ENCODE data around the gene SESN1. TPM values are rescaled to one million over a fixed set of nuclear protein-coding genes. Genes with fewer than 3 reads are reported as not detected.
"Not testable (repeated sequence)": the region's sequence is repeated elsewhere in the genome, so short reads cannot be mapped to it uniquely, and the experiment has no call there.

Gene SESN1
- total RNA-seq, 1 donor from 2014 or later, result 49.0 TPM

DNA sequence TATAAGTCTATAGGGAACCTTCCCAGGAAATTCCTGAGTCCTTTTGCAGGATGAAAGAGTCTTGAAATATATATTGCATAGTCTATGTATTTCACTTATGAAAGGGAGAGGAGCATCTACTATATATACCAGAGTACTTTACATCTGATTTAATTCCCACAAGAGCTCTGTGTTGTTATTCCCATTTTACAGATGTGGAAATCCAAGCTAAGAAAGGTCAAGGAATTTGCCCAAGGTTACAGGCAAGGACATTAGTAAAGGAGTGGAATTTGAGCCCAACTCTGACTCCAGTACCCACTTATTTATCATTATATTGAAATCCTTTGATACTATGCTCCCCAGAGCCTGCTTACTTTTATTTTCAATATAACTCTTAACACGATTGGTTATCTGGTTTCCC is 2.6 kb downstream of the SESN1 start:
- no peaks in the 10 kb centered on the region for H3K9me3 ChIP-seq
- H3K27ac ChIP-seq, result no peak overlapping the region
- H3K4me1 ChIP-seq, result peaks cover 2 to 16% of the 10 kb centered on the region in 2 donors
- H3K27me3 ChIP-seq, result no peaks in the 10 kb centered on the region
- TF ChIP-seq, protein P1, sequence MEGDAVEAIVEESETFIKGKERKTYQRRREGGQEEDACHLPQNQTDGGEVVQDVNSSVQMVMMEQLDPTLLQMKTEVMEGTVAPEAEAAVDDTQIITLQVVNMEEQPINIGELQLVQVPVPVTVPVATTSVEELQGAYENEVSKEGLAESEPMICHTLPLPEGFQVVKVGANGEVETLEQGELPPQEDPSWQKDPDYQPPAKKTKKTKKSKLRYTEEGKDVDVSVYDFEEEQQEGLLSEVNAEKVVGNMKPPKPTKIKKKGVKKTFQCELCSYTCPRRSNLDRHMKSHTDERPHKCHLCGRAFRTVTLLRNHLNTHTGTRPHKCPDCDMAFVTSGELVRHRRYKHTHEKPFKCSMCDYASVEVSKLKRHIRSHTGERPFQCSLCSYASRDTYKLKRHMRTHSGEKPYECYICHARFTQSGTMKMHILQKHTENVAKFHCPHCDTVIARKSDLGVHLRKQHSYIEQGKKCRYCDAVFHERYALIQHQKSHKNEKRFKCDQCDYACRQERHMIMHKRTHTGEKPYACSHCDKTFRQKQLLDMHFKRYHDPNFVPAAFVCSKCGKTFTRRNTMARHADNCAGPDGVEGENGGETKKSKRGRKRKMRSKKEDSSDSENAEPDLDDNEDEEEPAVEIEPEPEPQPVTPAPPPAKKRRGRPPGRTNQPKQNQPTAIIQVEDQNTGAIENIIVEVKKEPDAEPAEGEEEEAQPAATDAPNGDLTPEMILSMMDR (IDR thresholded peaks at IDR 0.05), result no peak
- H3K36me3 ChIP-seq, result no peaks in the 10 kb centered on the region
- H3K4me3 ChIP-seq, result peak overlapping the region; percentile 64 to 69
- intact Hi-C loops (cut with DNase I), result loop anchor here (10.0 kb wide), 4 partner anchors 213 to 1723 kb away; partner anchors contain the start of genes CDK19, SEC63 and SNX3
- no peak for DNase-seq (ENCODE audit: low spot score in 2 of 2)

DNA sequence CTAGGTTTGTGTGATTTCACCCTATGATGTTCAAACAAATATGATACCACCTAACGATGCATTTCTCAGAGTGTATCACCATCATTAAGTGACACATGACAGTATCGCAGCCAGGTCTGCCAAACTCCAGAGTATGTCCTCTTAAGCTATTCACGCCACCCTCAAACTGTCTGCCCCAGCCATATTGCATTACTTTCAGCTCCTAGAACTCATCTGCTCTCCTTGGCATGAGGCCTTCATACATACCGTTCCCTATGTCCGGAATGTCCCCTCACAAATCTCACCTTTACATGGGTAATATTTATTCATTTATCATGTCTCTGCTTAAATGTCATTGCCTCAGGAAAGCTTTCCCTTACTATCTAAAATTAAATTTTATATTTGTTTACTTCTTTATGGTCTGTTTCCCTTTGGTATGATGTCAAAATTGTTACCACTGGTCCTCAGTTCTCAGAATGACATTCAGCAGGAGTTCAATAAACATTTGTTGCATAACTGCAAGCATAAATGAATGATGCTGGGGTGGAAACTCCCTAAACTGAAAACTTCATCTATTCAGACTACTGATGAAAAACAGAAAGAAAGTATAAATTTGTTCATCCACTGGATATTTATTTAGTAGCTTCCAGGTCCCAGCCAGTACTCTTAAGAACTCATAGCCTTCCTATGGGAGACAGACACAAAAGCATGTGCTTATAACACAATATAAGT is 3.2 kb downstream of the SESN1 start:
- H3K4me3 ChIP-seq, result peak overlapping the region; percentile 64 to 69
- no peak for DNase-seq (ENCODE audit: low spot score in 2 of 2)
- no peaks in the 10 kb centered on the region for H3K9me3 ChIP-seq
- TF ChIP-seq, protein P1 (IDR thresholded peaks at IDR 0.05), result no peak
- H3K4me1 ChIP-seq, result peaks cover 2 to 11% of the 10 kb centered on the region in 2 donors
- intact Hi-C loops (cut with DNase I), result loop anchor here (10.0 kb wide), 4 partner anchors 213 to 1723 kb away; partner anchors contain the start of genes CDK19, SEC63 and SNX3
- H3K27me3 ChIP-seq, result no peaks in the 10 kb centered on the region
- no peaks in the 10 kb centered on the region for H3K36me3 ChIP-seq
- no peak overlapping the region for H3K27ac ChIP-seq

DNA sequence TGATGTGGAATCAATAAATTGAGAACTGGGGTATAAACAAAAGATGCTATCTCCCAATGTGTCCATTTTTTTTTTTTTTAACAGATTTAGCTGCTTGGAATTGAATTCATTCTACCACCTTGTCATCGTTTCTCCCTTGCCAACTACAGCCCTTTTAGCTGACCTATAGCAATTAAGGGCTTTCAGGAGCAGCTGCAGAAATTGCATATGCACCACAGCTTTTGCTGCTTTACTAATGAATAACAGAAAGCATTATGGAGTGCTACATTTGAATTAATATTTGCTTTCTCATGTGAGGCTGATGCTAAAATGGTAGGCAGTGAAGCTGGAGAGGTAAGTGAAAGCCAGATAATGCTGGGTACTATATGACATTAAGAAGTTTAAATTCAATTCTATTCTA is 5.7 kb downstream of the SESN1 start:
- Histone ChIP-seq H3K9me3 (no peaks in the 10 kb centered on the region), H3K27me3 (no peaks in the 10 kb centered on the region), H3K27ac (no peak overlapping the region), H3K4me1 (peaks cover 2 to 11% of the 10 kb centered on the region in 2 donors), H3K36me3 (no peaks in the 10 kb centered on the region), H3K4me3 (no peak overlapping the region)
- intact Hi-C loops (cut with DNase I), result no loop called here
- no peak for DNase-seq (ENCODE audit: low spot score in 2 of 2)
- TF ChIP-seq, protein P1 (IDR thresholded peaks at IDR 0.05), result no peak

DNA sequence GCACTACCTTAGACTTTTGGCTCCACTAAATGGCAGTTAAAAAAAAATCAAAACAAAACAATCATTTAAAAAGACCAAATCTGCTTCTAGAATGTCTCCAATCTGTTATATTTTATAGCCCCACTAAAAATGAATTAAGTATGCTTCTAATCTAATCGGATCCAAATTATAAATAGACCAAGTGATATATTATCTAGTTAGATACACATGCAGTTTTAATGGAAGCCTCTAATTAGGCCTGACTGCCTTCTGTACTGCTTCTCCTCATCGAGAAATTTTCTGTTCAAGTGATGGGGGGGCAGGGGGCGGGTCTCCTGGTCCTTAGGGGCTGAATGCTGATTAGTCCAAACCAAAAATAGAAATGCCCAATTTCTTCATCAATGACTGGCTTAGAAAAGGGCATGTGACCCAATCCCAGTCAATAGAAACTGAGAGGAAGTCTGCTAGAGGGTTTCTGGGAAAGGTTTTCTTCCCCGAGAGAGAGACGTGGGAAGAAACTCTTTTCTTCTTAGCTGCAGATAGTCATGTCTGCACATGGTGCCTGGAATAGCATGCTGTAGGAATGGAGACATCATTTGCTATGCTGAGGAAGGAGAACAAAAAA is 6.9 kb downstream of the SESN1 start:
- intact Hi-C loops (cut with DNase I), result no loop called here
- Histone ChIP-seq H3K9me3 (no peaks in the 10 kb centered on the region), H3K27ac (peak overlapping the region; percentile 11 to 48), H3K36me3 (no peaks in the 10 kb centered on the region), H3K4me1 (peaks cover 2 to 11% of the 10 kb centered on the region in 2 donors), H3K4me3 (peak overlapping the region in 1 of 2 donors; percentile 6), H3K27me3 (no peaks in the 10 kb centered on the region)
- DNase-seq (ENCODE audit: low spot score in 2 of 2), result no peak
- TF ChIP-seq, protein P1 (IDR thresholded peaks at IDR 0.05), result no peak

DNA sequence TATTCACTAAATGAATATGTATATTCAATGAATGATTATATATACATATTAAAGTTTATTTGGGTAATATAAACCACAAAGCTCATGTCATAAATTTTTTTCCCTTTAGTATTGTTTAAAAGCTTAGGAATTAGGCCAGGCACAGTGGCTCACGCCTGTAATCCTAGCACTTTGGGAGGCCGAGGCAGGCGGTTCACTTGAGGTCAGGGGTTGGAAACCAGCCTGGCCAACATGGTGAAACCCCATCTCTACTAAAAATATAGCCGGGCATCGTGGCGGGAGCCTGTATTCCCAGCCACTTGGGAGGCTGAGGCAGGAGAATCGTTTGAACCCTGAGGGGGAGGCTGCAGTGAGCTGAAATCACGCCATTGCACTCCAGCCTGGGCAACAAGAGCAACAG is 10.5 kb downstream of the SESN1 start:
- DNase-seq (ENCODE audit: low spot score in 2 of 2); H3K27me3 ChIP-seq; H3K9me3 ChIP-seq; H3K4me3 ChIP-seq; H3K36me3 ChIP-seq: not testable (repeated sequence)
- intact Hi-C loops (cut with DNase I), result loop anchor here (5.0 kb wide), 1 partner anchor 527 kb away; no protein-coding TSS in a partner anchor
- Histone ChIP-seq H3K27ac (peak overlapping the region; percentile 6 to 22), H3K4me1 (peaks cover 12 to 30% of the 10 kb centered on the region in 2 donors)

DNA sequence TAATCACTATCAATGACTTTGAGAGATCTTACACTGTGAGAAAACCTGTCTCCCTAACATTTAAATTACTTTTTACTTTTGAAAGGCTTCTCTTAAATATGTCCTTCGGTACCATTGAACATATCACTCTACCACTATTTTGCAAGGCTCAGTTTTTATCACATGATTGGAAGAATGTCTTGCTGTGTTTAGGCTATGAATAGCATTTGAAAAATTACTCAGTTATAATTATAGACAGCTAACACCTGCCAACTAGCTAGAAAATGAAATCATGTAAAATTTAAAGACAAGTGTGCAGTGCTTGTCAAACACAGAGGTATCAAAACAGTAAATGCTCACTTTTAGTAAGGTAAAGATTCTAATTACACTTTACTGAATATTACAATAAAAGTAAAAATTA is 11.0 kb downstream of the SESN1 start:
- TF ChIP-seq, protein P1 (IDR thresholded peaks at IDR 0.05), result no peak
- peak overlapping the region in 1 of 2 donors; percentile 6 for H3K27ac ChIP-seq
- DNase-seq (ENCODE audit: low spot score in 2 of 2), result no peak
- intact Hi-C loops (cut with DNase I), result loop anchor here (2.0 to 5.0 kb wide), 2 partner anchors 73 to 526 kb away; no protein-coding TSS in a partner anchor
- H3K4me3 ChIP-seq, result peak overlapping the region in 1 of 2 donors; percentile 14
- H3K9me3 ChIP-seq, result no peaks in the 10 kb centered on the region
- H3K4me1 ChIP-seq, result peaks cover 12 to 33% of the 10 kb centered on the region in 2 donors
- no peaks in the 10 kb centered on the region for H3K27me3 ChIP-seq
- no peaks in the 10 kb centered on the region for H3K36me3 ChIP-seq

All from ascending aorta (tissue), 2 donors.